Effector CD8-positive, alpha-beta T cell (primary cell): Measurements from ENCODE around the gene PLEKHH3.
"Not testable (repeated sequence)": the region's sequence is repeated elsewhere in the genome, so short reads cannot be mapped to it uniquely, and the experiment has no call there.

Experiments used
- DNase-seq: peaks from one replicate; lab custom pipeline; 2025; lab: John Stamatoyannopoulos, UW

Gene PLEKHH3

GRCh38 chr17:42672038-42672437, 4.8 kb downstream of the PLEKHH3 start:
- DNase-seq: no peak

DNA sequence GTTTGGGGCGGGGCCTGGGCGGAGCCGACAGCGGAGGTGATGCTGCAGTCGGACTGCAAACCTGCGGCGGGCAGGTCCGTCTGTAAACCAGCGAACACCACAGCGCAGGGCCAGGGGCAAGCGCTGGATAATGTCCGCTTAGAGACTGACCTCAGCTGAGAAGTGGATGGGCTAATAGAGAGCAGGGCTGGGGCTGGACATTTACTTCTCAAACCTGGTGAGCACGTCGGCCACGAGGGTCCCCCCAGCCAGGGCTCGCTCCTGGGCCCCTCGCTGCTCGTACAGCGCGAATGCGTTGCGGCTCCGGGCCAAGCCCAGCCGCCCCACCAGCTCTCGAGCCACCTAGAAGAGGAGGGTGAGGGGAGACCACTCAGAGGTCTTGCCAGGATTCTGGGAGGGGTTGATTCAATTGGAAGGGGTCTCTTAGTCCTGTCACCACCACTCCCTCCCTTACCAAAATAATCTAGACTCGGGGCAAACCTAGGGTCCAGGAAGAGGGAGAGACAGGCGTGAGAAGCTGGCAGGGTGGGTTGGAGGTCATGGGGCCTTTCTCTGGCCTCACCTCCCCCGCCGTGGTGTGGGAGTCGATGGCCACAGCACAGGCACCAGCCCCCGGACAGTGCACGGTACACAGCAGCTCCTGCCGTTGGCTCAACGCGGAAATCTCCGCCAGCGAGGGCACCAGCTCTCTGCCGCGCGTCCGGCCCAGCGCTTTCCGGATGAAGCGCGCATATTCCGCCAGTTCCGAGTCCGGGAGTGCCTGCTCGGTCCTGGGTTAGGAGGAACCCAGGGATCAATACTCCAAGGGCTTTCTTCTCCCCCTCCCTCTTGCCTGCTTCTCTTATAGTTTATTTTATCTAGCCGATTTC, 5.8 kb downstream of the PLEKHH3 start:
- DNase-seq: no peak

GRCh38 chr17:42669977-42670788, 6.6 kb downstream of the PLEKHH3 start:
- DNase-seq: peak; percentile 18

GRCh38 chr17:42669705-42669976, 7.2 kb downstream of the PLEKHH3 start:
- DNase-seq: no peak

DNA sequence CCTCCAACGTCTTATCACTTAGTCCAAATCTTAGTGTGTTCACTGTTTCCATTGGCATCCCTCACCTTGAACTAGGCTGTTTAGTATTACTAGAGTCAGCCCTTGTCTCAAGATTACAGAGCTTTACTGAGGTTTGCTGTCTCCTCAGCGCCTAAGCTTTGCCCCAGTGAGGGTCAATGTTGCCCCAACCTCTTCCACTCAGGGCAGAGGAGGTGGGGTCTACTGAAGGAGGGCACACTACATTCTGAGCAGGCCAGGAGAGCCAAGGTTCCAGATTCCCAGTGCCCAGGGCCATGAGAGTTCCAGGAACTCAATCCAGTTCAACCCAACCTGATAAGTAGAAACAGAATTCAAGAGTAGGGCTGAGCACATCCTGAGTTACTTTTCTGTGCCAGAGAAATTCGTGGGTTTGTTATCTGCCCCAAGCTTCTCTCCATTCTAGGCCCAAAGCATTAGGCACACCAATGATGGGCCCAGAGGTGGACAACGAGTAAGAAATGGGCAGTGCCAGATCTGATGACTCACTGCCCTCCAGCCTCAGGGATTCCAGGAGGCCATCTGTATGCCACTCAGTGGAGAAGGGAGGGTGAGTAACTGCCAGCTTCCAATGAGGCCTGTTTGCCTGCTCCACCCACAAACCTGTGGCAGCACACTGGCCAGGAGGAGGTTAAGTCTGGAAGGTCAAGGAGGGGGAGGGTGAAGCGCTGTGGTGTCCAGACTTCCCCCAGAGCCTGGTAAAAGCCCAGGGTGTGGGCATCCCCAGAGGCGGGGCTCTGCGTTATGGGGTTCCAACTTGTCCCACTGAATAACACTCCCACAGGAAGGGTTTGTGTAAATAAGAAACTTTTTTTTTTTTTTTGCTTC, 9.5 kb downstream of the PLEKHH3 start:
- DNase-seq: no peak

GRCh38 chr17:42666126-42666525, 10.7 kb downstream of the PLEKHH3 start:
- not testable (repeated sequence) for DNase-seq

GRCh38 chr17:42665581-42666001, 11.2 kb downstream of the PLEKHH3 start:
- no peak for DNase-seq

DNA sequence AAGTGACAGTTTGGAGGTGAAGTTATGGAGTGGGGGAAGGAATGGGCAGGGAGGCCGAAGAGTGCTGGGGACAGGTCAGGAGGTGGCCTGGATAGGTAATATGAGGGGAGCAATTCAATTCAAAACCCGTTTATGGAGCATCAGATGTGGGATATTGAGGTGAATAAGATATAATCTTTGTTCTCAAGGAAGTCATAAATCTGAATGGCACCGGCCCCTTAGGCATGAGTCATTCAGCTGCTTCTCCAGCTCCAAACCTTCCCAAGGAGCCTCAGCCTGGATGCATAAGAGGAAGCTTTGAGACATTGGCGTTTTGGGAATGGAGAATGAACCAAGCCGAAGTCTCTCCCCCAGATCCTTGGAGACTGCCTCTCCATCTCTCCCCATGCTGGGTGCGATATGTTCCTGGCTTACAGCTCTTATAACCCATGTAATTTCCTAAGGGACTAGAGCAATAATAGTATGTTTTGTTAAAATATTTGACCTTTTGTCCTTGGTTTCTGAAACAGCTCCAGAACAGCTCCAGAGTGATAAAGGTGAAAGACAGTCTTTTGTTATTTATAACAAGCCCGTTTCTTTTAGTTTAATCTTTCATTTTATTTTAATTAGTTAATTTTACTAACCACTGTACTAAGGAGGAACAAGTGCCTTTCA, 16.0 kb downstream of the PLEKHH3 start:
- DNase-seq: no peak

DNA sequence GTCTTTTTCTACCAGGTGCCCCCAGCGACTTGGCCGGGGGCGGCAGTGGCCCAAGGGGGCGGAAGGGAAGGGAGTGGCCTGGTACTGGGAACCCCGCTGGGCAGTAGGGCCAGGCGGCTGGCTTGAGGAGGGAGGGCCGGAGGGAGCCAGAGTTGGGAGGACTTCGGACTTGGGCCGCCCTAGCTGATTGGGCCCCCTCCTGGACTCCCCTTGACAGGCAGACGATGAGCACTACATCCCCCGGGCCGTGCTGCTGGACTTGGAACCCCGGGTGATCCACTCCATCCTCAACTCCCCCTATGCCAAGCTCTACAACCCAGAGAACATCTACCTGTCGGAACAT, 16.9 kb downstream of the PLEKHH3 start:
- DNase-seq: not testable (repeated sequence)

- DNase-seq: peak; percentile 77
These were observed 17.5 kb downstream of the PLEKHH3 start, which contains the start of gene TUBG2 for GRCh38 chr17:42659079-42659931. Gene TUBG2 (plus strand): TSS chr17:42659284. CDS start chr17:42659504, 220 bp downstream.

- no peak for DNase-seq
These were observed 18.8 kb downstream of the PLEKHH3 start for GRCh38 chr17:42657824-42658588.

GRCh38 chr17:42655528-42655927, 21.3 kb downstream of the PLEKHH3 start:
- DNase-seq: no peak

DNA sequence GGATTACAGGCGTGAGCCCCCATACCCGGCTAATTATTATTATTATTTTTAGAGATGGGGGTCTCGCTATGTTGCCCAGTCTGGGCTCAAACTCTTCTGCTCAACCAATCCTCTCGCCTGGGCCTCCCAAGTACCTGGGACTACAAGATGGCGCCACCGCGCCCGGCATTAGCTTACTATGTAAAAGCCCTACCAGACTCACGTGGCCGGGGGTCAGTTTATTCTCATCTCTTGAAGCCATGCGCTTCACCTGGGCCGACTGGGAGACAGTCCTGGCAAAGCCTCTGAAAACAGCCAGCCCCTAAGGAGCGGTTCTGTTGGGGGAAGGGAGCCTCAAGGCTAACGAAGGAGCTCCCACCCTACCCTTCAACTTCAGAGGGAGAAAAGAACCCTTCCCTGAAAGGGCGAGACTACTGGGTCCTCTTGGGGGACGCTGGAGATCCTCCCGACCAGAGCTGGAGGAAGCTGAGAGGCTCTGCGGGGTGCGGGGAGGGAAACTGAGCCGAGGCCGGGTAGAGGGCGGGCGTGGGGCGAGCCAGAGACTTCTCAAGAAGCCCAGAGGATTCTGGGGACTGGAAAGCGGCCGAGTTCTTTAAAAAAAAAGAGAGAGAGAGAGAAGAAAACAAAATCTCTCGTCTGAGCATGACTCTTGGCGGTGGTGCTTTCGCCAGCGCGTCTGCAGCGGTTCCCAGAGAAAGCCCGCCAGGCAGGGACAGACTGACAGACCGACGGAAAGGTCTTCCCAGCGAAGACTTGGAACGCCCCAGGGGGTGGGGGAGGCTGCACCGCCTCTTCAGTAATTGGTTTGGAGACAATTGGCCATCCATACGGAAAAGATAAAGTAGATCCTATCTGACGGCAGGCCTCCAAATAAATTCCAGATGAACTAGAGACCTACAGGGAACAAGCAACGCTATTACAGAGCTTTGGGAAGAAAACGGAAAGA, 23.3 kb downstream of the PLEKHH3 start:
- DNase-seq: no peak

- no peak for DNase-seq
These were observed 25.4 kb downstream of the PLEKHH3 start for GRCh38 chr17:42651392-42651791.

DNA sequence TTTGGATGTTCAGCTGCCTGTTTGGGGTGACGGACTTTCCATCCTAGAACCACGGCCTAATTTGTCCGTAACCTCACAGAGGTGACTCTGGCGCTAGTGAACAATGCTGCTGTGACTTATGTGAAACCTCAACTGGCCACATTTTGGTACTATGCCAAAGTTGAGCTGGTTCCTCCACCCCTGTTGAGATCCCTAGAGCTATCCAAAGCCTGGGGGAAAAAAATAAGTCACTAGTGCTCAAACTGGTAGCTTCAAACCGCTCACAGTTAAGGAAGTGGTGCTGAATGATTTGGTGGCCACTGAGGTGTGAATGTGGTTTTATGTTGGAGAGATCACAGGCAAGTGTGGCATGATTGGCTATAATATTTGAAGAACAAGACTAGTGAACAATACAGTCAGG, 29.0 kb downstream of the PLEKHH3 start:
- no peak for DNase-seq

GRCh38 chr17:42642336-42642735, 34.5 kb downstream of the PLEKHH3 start:
- DNase-seq: no peak

- DNase-seq: no peak
These were observed 36.7 kb downstream of the PLEKHH3 start for GRCh38 chr17:42640121-42640520.

DNA sequence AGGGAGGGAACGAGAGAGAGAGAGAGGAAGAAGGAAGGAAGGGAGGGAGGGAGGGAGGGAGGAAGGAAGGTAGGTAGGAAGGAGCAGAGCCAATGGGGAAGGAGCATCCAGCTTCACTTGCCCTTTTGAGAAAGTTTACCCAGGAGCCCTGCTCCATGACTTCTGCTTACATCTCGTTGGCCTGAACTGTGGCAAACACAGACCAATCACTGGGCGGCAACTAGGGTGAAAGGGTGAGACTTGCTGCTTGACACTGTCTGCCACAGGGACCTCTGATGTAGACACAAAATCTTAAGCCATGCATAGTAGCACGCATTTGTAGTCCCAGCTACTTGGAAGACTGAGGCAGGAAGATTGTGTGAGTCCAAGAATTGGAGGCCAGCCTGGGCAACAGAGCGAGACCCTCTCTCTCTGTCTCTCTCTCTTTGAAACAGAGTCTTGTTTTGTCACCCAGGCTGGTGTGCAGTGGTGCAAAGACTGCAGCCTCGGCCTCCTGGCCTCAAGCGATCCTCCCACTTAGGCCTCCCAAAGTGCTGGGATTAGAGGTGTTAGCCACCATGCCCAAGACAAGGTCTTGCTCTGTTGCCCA, 37.2 kb downstream of the PLEKHH3 start:
- no peak for DNase-seq
